Body of pancreas (tissue), 2 donors: Measurements from ENCODE around the gene OR51A2. TPM values are rescaled to one million over a fixed set of nuclear protein-coding genes. Genes with fewer than 3 reads are reported as not detected.

Experiments used
- total RNA-seq, 2 donors: library from RNA; depleted of rRNA; stranded (reverse); fragments of >200 nt; gene quantifications; one replicate each; pipeline ENCODE4 v1.1.0, GENCODE V29; 2016

The OR51A2 gene
- total RNA-seq, 2 donors from 2014 or later: not detected

Other genes with a start within 250 kb of the OR51A2 start
- not detected for gene OR51F1, start 185.8 kb downstream of the OR51A2 start, total RNA-seq
- gene OR52R1, start 151.3 kb downstream of the OR51A2 start, total RNA-seq: not detected
- gene OR51F2, start 134.4 kb downstream of the OR51A2 start, total RNA-seq: not detected
- not detected for gene OR51S1, start 106.5 kb downstream of the OR51A2 start, total RNA-seq
- not detected for gene OR51T1, start 73.8 kb downstream of the OR51A2 start, total RNA-seq
- gene OR51A7, start 51.9 kb downstream of the OR51A2 start, total RNA-seq: not detected
- not detected for gene OR51G2, start 36.4 kb downstream of the OR51A2 start, total RNA-seq
- gene OR51G1, start 31.4 kb downstream of the OR51A2 start, total RNA-seq: not detected
- not detected for gene OR51A4, start 8.1 kb downstream of the OR51A2 start, total RNA-seq
- gene OR51L1, start 39.1 kb upstream of the OR51A2 start, total RNA-seq: not detected
- gene OR52J3, start 90.8 kb upstream of the OR51A2 start, total RNA-seq: not detected
- not detected for gene OR52E2, start 103.9 kb upstream of the OR51A2 start, total RNA-seq
- gene OR52E1, start 113.9 kb upstream of the OR51A2 start, total RNA-seq: not detected
- not detected for gene OR52A5, start 182.6 kb upstream of the OR51A2 start, total RNA-seq
- not detected for gene OR52A1, start 199.0 kb upstream of the OR51A2 start, total RNA-seq
- gene OR51V1, start 245.0 kb upstream of the OR51A2 start, total RNA-seq: not detected